Cardiac muscle cell (in vitro differentiated cells and primary cell): ENCODE measurements around the gene DNLZ. TPM values are rescaled to one million over a fixed set of nuclear protein-coding genes. Genes with fewer than 3 reads are reported as not detected.

Experiments
- DNase-seq, 2 donors: peaks; one replicate each; pipeline versions ENCODE4 v3.0.0 to v3.0.0-alpha.2; 2010 to 2017; ENCODE audit warnings: low read depth in 1 of 2, low spot score in 1 of 2
- H3K27ac ChIP-seq: fragments of 200-600 bp; sonication (generic); 2 replicates; pipeline ENCODE4 v1.5.1; 2016
- H3K27me3 ChIP-seq: fragments of 200-600 bp; sonication (generic); 2 replicates; pipeline ENCODE4 v1.6.0; 2016; ENCODE audit warnings: control low read depth
- H3K36me3 ChIP-seq: fragments of 200-600 bp; sonication (generic); 2 replicates; pipeline ENCODE4 v1.5.1; 2016; ENCODE audit warnings: control low read depth
- H3K4me1 ChIP-seq: fragments of 200-600 bp; sonication (generic); 2 replicates; pipeline ENCODE4 v1.8.1; 2017; ENCODE audit warnings: low read depth, mild to moderate bottlenecking, mixed run types
- H3K4me3 ChIP-seq: fragments of 200-600 bp; sonication (generic); 2 replicates; pipeline ENCODE4 v1.5.1; 2016; ENCODE audit warnings: mild to moderate bottlenecking
- H3K9me3 ChIP-seq: fragments of 200-600 bp; sonication (generic); 2 replicates; pipeline ENCODE4 v1.5.1; 2017; ENCODE audit warnings: low read depth, mild to moderate bottlenecking, control low read depth
- CTCF ChIP-seq: IDR thresholded peaks from 2 replicates; pipeline ENCODE4 v1.5.1; 2012; ENCODE audit warnings: low read depth, mild to moderate bottlenecking, low read length
- polyA plus RNA-seq: library from polyadenylated mRNA; unstranded; fragments of >200 nt; fragmentation: Nextera tagmentation; extraction: Ambion mirVana; gene quantifications from 2 replicates; pipeline ENCODE4 v1.2.1, GENCODE V29; 2016
- total RNA-seq: library from RNA; depleted of rRNA; stranded (reverse); fragments of >200 nt; gene quantifications from 2 replicates; pipeline ENCODE4 v1.2.3, GENCODE V29; 2016

Gene DNLZ
- total and polyA plus RNA-seq, 2 experiments from 2014 or later, result 28.0 to 48.2 TPM

DNA sequence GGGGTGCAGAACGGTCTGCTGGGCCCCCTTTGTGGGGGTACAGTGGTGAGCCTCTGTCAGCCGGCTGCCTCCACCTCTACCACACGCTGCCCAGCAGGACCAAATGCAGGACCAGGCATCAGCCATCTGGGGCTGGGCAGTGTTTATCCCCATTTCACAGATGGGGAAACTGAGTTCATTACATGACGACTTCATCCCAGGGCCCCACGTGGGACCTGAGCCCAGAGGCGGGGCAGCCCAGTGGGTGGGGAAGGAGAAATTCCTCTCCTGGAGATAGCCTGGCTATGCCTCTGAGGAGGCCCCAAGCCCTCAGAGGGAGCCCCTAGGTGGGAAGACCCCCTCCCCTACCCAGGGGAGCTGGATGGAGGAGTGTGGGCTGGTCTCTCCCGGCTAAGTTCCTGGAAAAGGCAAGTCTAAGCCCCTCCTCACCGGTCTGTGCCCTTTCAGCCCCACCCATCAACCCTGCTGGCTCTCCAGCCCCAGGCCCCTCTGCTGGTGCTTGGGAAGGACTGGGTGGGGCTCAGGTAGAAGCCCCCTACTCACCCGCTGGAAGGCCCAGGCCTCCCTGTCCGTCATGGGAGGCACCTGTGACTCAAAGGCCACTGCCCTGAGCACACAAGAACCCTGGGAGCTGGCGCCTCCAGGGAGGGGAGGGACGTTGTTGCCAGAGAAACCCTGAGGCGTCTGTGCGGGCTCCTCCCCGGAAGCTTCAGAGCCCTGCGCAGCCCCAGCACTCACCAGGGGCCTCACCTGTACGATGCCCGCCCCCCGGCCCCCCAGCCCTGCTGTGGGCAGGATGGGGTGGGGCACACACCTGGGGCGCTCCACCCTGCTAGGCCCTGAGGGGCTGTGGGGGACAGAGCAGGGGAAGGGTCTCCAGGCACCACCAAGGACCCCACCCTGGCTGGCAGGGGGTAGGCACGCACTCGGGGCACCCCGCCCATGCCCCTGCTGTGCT is 52.2 kb downstream of the DNLZ start:
- no peaks in the 10 kb centered on the region for H3K27me3 ChIP-seq
- no peak for DNase-seq
- H3K4me1 ChIP-seq, result no peaks in the 10 kb centered on the region
- no peaks in the 10 kb centered on the region for H3K36me3 ChIP-seq
- H3K27ac ChIP-seq, result no peak overlapping the region
- no peak for TF ChIP-seq CTCF
- no peaks in the 10 kb centered on the region for H3K9me3 ChIP-seq
- no peak overlapping the region for H3K4me3 ChIP-seq

DNA sequence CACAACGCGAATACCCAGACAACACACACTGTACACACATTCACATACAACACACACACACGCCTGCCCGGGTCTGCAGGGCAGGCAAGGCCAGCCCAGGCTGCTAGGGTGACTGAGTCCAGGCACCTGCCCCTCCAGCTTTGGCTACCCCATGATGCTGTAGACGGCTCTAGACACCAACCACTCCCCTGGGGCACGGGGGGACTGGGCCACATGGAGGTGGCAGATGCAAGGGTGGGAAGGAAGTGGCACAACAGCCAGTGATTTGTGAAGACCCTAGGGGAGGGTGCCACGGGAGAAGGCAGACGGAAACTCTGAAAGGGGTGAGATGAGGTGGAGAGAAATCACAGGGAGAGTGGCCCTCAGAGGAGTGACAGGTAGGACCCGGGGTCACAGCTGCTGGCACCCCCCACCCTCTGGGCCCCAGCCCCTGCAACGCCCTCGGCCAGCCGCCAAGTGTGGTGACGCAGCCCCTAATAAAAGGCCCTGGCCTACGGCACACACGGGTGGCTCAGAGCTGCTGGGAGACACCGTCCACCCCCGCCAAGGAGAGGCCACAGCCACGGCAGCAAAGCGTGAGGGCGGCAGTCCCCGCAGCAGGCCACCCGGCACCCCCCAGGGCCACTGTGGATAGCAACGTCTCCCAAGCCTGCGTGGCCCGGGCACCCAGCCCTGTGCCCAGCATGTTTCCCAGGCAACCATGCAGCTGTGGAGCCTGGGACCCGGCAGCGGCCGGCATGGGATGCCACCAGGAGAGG is 53.1 kb downstream of the DNLZ start:
- Histone ChIP-seq H3K27me3 (no peaks in the 10 kb centered on the region), H3K4me3 (no peak overlapping the region), H3K4me1 (no peaks in the 10 kb centered on the region), H3K27ac (no peak overlapping the region), H3K9me3 (no peaks in the 10 kb centered on the region), H3K36me3 (no peaks in the 10 kb centered on the region)
- DNase-seq, result no peak
- no peak for TF ChIP-seq CTCF

GRCh38 chr9:136309806-136310220 is 53.7 kb downstream of the DNLZ start:
- Histone ChIP-seq H3K27me3 (no peaks in the 10 kb centered on the region), H3K4me3 (no peak overlapping the region), H3K4me1 (no peaks in the 10 kb centered on the region), H3K27ac (no peak overlapping the region), H3K9me3 (no peaks in the 10 kb centered on the region), H3K36me3 (no peaks in the 10 kb centered on the region)
- no peak for DNase-seq
- no peak for TF ChIP-seq CTCF

Other genes starting within 250 kb of the DNLZ start
- gene TMEM250, start 244.9 kb downstream of the DNLZ start, total RNA-seq, result 29.3 and 41.6 TPM in 2 replicates
- gene TMEM250, start 244.9 kb downstream of the DNLZ start, polyA plus RNA-seq, result 25.6 and 27.0 TPM in 2 replicates
- gene LHX3, start 158.6 kb downstream of the DNLZ start, total RNA-seq, result not detected in 2 replicates
- not detected in 2 replicates for gene LHX3, start 158.6 kb downstream of the DNLZ start, polyA plus RNA-seq
- gene QSOX2, start 117.9 kb downstream of the DNLZ start, total RNA-seq, result 10.5 and 11.5 TPM in 2 replicates
- 1.7 TPM in 2 replicates for gene QSOX2, start 117.9 kb downstream of the DNLZ start, polyA plus RNA-seq
- gene CCDC187, start 59.6 kb downstream of the DNLZ start, total RNA-seq, result 0.56 and 1.3 TPM in 2 replicates
- gene CCDC187, start 59.6 kb downstream of the DNLZ start, polyA plus RNA-seq, result 0.13 and 0.16 TPM in 2 replicates
- 88.3 and 116 TPM in 2 replicates for gene GPSM1, start 36.2 kb downstream of the DNLZ start, total RNA-seq
- gene GPSM1, start 36.2 kb downstream of the DNLZ start, polyA plus RNA-seq, result 52.2 and 58.5 TPM in 2 replicates
- gene CARD9, start 9.9 kb upstream of the DNLZ start, total RNA-seq, result 0.46 and 2.1 TPM in 2 replicates
- 2.1 TPM in 2 replicates for gene CARD9, start 9.9 kb upstream of the DNLZ start, polyA plus RNA-seq
- 9.6 and 12.7 TPM in 2 replicates for gene SNAPC4, start 36.4 kb upstream of the DNLZ start, total RNA-seq
- gene SNAPC4, start 36.4 kb upstream of the DNLZ start, polyA plus RNA-seq, result 7.7 and 8.7 TPM in 2 replicates
- gene ENTR1, start 46.9 kb upstream of the DNLZ start, total RNA-seq, result 25.6 and 38.3 TPM in 2 replicates
- 25.5 and 30.2 TPM in 2 replicates for gene ENTR1, start 46.9 kb upstream of the DNLZ start, polyA plus RNA-seq
- 73.5 and 74.5 TPM in 2 replicates for gene PMPCA, start 46.9 kb upstream of the DNLZ start, total RNA-seq
- gene PMPCA, start 46.9 kb upstream of the DNLZ start, polyA plus RNA-seq, result 128 and 146 TPM in 2 replicates
- gene INPP5E, start 76.1 kb upstream of the DNLZ start, total RNA-seq, result 19.2 and 26.8 TPM in 2 replicates
- 14.9 and 19.5 TPM in 2 replicates for gene INPP5E, start 76.1 kb upstream of the DNLZ start, polyA plus RNA-seq
- gene SEC16A, start 119.3 kb upstream of the DNLZ start, total RNA-seq, result 33.5 and 39.5 TPM in 2 replicates
- 32.3 and 35.8 TPM in 2 replicates for gene SEC16A, start 119.3 kb upstream of the DNLZ start, polyA plus RNA-seq
- 17.8 and 20.9 TPM in 2 replicates for gene NOTCH1, start 182.3 kb upstream of the DNLZ start, total RNA-seq
- 7.1 and 7.3 TPM in 2 replicates for gene NOTCH1, start 182.3 kb upstream of the DNLZ start, polyA plus RNA-seq